ENCODE measurements around the gene C10orf71.

C10orf71 gene

DNA sequence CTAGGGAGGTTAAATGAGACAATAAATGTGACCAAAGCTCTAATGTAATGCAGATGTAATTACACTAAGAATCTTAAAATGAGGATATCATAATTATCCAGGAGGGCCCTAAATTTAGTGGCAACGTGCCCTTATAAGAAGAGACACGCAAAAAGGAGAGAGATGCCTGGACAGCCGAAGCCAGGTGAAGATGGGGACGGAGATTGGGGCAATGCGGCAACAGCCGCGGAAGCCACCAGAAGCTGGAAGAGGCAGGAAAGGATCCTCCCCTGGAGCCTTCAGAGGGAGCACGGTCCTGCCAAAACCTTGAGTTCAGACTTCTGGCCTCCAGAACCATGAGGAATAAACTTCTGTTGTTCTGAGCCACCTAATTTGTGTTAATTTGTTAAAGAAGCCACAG lies 25.3 kb upstream of the C10orf71 start:
- no peak for ATAC-seq
- TF ChIP-seq RARB (CRISPR knock-in tag; IDR thresholded peaks at IDR 0.05) (no peak), TCF4 (CRISPR knock-in tag; IDR thresholded peaks at IDR 0.05; ENCODE audit: borderline replicate concordance) (no peak), OSR1 (CRISPR knock-in tag; IDR thresholded peaks at IDR 0.05) (no peak), ZNF70 (CRISPR knock-in tag; IDR thresholded peaks at IDR 0.05) (no peak), BACH2 (CRISPR knock-in tag; IDR thresholded peaks at IDR 0.05; ENCODE audit: borderline replicate concordance) (no peak), ESRRG (CRISPR knock-in tag; IDR thresholded peaks at IDR 0.05) (no peak), ARNTL (CRISPR knock-in tag; IDR thresholded peaks at IDR 0.05; ENCODE audit: borderline replicate concordance, low read depth) (no peak), ZNF8 (CRISPR knock-in tag; IDR thresholded peaks at IDR 0.05) (no peak), ISL1 (CRISPR knock-in tag; IDR thresholded peaks at IDR 0.05) (no peak), PPARA (CRISPR knock-in tag; IDR thresholded peaks at IDR 0.05; ENCODE audit: borderline replicate concordance) (no peak), ZC3H10 (CRISPR knock-in tag; IDR thresholded peaks at IDR 0.05) (no peak), ZFP3 (CRISPR knock-in tag; IDR thresholded peaks at IDR 0.05) (no peak)
- TF ChIP-seq, protein P1, sequence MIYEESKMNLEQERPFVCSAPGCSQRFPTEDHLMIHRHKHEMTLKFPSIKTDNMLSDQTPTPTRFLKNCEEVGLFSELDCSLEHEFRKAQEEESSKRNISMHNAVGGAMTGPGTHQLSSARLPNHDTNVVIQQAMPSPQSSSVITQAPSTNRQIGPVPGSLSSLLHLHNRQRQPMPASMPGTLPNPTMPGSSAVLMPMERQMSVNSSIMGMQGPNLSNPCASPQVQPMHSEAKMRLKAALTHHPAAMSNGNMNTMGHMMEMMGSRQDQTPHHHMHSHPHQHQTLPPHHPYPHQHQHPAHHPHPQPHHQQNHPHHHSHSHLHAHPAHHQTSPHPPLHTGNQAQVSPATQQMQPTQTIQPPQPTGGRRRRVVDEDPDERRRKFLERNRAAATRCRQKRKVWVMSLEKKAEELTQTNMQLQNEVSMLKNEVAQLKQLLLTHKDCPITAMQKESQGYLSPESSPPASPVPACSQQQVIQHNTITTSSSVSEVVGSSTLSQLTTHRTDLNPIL (CRISPR knock-in tag; IDR thresholded peaks at IDR 0.05; ENCODE audit: low read depth): no peak
- TF ChIP-seq, protein P2, sequence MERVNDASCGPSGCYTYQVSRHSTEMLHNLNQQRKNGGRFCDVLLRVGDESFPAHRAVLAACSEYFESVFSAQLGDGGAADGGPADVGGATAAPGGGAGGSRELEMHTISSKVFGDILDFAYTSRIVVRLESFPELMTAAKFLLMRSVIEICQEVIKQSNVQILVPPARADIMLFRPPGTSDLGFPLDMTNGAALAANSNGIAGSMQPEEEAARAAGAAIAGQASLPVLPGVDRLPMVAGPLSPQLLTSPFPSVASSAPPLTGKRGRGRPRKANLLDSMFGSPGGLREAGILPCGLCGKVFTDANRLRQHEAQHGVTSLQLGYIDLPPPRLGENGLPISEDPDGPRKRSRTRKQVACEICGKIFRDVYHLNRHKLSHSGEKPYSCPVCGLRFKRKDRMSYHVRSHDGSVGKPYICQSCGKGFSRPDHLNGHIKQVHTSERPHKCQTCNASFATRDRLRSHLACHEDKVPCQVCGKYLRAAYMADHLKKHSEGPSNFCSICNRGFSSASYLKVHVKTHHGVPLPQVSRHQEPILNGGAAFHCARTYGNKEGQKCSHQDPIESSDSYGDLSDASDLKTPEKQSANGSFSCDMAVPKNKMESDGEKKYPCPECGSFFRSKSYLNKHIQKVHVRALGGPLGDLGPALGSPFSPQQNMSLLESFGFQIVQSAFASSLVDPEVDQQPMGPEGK (CRISPR knock-in tag; IDR thresholded peaks at IDR 0.05; ENCODE audit: borderline replicate concordance): no peak

DNA sequence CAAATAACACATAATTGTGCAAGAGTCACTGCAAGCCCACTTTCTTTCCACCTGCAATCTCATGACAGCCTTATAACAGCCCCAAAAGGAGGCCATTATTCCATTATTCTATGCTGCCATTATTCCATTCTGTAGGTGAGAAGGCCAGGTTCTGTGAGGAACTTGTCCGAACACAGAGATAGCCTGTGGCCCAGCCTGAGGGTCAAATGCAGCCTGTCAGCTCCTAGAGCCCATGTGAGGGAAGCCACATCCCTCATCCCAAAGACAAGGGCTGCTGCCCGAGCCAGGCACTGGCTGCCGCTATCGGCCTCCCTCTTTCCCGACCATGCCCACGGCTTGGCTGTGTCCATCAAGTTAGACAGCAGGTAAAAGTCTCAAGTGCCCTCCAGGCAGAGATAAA lies 24.1 kb upstream of the C10orf71 start:
- ATAC-seq: no peak
- TF ChIP-seq ZC3H10 (CRISPR knock-in tag; IDR thresholded peaks at IDR 0.05): no peak
- no peak for TF ChIP-seq ARNTL (CRISPR knock-in tag; IDR thresholded peaks at IDR 0.05; ENCODE audit: borderline replicate concordance, low read depth)
- TF ChIP-seq, protein P1 (CRISPR knock-in tag; IDR thresholded peaks at IDR 0.05; ENCODE audit: low read depth): no peak
- TF ChIP-seq PPARA (CRISPR knock-in tag; IDR thresholded peaks at IDR 0.05; ENCODE audit: borderline replicate concordance): no peak
- TF ChIP-seq ISL1 (CRISPR knock-in tag; IDR thresholded peaks at IDR 0.05): no peak
- TF ChIP-seq, protein P3, sequence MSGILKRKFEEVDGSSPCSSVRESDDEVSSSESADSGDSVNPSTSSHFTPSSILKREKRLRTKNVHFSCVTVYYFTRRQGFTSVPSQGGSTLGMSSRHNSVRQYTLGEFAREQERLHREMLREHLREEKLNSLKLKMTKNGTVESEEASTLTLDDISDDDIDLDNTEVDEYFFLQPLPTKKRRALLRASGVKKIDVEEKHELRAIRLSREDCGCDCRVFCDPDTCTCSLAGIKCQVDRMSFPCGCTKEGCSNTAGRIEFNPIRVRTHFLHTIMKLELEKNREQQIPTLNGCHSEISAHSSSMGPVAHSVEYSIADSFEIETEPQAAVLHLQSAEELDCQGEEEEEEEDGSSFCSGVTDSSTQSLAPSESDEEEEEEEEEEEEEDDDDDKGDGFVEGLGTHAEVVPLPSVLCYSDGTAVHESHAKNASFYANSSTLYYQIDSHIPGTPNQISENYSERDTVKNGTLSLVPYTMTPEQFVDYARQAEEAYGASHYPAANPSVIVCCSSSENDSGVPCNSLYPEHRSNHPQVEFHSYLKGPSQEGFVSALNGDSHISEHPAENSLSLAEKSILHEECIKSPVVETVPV (CRISPR knock-in tag; IDR thresholded peaks at IDR 0.05): no peak
- TF ChIP-seq, protein P4, sequence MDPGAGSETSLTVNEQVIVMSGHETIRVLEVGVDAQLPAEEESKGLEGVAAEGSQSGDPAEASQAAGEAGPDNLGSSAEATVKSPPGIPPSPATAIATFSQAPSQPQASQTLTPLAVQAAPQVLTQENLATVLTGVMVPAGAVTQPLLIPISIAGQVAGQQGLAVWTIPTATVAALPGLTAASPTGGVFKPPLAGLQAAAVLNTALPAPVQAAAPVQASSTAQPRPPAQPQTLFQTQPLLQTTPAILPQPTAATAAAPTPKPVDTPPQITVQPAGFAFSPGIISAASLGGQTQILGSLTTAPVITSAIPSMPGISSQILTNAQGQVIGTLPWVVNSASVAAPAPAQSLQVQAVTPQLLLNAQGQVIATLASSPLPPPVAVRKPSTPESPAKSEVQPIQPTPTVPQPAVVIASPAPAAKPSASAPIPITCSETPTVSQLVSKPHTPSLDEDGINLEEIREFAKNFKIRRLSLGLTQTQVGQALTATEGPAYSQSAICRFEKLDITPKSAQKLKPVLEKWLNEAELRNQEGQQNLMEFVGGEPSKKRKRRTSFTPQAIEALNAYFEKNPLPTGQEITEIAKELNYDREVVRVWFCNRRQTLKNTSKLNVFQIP (CRISPR knock-in tag; IDR thresholded peaks at IDR 0.05; ENCODE audit: borderline replicate concordance, low read depth): no peak
- no peak for TF ChIP-seq ZNF8 (CRISPR knock-in tag; IDR thresholded peaks at IDR 0.05)
- TF ChIP-seq, protein P5, sequence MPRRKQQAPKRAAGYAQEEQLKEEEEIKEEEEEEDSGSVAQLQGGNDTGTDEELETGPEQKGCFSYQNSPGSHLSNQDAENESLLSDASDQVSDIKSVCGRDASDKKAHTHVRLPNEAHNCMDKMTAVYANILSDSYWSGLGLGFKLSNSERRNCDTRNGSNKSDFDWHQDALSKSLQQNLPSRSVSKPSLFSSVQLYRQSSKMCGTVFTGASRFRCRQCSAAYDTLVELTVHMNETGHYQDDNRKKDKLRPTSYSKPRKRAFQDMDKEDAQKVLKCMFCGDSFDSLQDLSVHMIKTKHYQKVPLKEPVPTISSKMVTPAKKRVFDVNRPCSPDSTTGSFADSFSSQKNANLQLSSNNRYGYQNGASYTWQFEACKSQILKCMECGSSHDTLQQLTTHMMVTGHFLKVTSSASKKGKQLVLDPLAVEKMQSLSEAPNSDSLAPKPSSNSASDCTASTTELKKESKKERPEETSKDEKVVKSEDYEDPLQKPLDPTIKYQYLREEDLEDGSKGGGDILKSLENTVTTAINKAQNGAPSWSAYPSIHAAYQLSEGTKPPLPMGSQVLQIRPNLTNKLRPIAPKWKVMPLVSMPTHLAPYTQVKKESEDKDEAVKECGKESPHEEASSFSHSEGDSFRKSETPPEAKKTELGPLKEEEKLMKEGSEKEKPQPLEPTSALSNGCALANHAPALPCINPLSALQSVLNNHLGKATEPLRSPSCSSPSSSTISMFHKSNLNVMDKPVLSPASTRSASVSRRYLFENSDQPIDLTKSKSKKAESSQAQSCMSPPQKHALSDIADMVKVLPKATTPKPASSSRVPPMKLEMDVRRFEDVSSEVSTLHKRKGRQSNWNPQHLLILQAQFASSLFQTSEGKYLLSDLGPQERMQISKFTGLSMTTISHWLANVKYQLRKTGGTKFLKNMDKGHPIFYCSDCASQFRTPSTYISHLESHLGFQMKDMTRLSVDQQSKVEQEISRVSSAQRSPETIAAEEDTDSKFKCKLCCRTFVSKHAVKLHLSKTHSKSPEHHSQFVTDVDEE (CRISPR knock-in tag; IDR thresholded peaks at IDR 0.05): no peak

DNA sequence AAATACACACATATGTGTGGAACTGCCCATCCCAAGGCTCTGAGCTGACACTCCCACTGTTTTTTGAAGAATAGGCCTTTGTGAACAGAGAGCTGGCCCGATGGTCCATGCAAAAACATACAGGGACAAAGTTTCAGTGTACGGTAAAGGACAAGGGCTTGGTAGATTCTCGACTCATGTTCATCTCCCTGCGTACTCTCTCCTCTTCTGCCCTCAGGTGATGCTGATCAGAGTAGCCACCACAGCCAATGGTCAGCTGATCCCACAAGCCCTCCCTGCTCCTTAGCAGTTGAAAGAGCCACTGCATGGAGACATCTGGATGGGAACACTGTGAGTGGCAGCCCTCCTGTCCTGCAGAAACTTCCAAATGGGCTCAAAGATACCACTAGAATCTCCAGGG lies 23.1 kb upstream of the C10orf71 start:
- ATAC-seq: no peak
- TF ChIP-seq ZC3H10 (CRISPR knock-in tag; IDR thresholded peaks at IDR 0.05): no peak
- TF ChIP-seq, protein P1 (CRISPR knock-in tag; IDR thresholded peaks at IDR 0.05; ENCODE audit: low read depth): no peak
- TF ChIP-seq ZFP3 (CRISPR knock-in tag; IDR thresholded peaks at IDR 0.05): no peak
- TF ChIP-seq TCF4 (CRISPR knock-in tag; IDR thresholded peaks at IDR 0.05; ENCODE audit: borderline replicate concordance): no peak
- TF ChIP-seq, protein P3 (CRISPR knock-in tag; IDR thresholded peaks at IDR 0.05): no peak
- TF ChIP-seq, protein P4 (CRISPR knock-in tag; IDR thresholded peaks at IDR 0.05; ENCODE audit: borderline replicate concordance, low read depth): no peak
- TF ChIP-seq CSDC2 (CRISPR knock-in tag; IDR thresholded peaks at IDR 0.05): no peak
- TF ChIP-seq, protein P2 (CRISPR knock-in tag; IDR thresholded peaks at IDR 0.05; ENCODE audit: borderline replicate concordance): no peak

All from SK-N-SH treated with all-trans-retinoic acid at 6 μM for 48 hours (cell line).